Measurements from ENCODE around the gene ERLIN1.
"Not testable (repeated sequence)": the region's sequence is repeated elsewhere in the genome, so short reads cannot be mapped to it uniquely, and the experiment has no call there.

Gene ERLIN1

DNA sequence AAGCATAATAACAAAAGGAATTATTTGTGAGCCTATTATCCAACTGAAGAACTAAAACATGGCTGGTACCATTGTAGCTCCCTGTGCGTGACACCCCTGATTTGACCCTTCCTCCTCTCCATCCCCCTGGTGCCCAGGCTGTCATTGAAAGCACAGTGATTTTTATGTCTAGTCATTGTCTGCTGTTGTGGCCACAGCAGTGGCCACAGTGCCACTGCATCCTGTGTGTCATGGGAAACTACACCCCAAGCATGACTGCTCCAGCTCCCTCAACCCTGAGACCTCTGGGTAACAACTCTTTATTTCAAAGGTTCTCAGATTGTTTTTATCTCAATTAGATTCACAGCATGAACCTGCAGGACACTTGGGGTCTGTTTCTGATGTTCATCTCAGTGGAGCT is 52.0 kb downstream of the ERLIN1 start:
- DNase-seq (ENCODE audit: low spot score): no peak

DNA sequence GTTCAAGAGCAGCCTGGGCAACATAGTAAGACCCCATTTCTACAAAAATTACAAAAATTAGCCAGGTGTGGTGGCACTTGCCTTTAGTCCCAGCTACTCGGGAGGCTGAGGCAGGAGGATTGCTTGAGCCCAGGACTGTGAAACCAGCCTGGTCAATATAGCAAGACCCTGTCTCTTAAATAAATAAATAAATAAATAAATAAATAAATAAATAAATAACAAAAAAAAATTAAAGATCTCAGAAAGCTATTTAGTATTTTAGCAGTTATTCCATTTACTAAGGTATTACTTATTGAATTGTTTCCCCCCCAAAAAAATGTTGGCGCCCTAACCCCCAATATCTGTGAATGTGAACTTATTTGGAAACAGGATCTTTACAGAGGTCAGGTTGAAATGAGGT is 53.4 kb downstream of the ERLIN1 start:
- no peak for DNase-seq (ENCODE audit: low spot score)

DNA sequence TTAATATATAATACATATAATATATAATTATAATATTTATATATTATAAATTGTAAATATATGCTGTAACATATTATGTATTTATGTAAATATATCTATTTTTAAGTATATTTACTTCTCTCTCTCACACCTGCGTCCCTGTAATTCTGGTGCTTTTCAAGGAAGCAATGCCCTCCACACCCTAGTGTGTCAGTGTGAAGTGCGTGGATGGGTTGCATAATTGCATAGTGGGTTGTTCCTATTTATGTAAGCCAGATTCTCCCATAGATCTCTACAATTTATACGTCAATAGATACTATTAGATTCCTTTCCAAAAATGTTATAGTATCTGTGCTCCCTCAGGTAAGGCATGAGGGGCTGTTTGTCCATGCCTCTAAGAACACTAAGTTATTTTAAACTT is 54.3 kb downstream of the ERLIN1 start:
- no peak for DNase-seq (ENCODE audit: low spot score)

- no peak for DNase-seq (ENCODE audit: low spot score)
These were observed 55.0 kb downstream of the ERLIN1 start for GRCh38 chr10:100130831-100131230.

- DNase-seq (ENCODE audit: low spot score): no peak
These were observed 56.4 kb downstream of the ERLIN1 start for GRCh38 chr10:100129424-100129823.

- DNase-seq (ENCODE audit: low spot score): no peak
These were observed 56.9 kb downstream of the ERLIN1 start for GRCh38 chr10:100128951-100129350.

DNA sequence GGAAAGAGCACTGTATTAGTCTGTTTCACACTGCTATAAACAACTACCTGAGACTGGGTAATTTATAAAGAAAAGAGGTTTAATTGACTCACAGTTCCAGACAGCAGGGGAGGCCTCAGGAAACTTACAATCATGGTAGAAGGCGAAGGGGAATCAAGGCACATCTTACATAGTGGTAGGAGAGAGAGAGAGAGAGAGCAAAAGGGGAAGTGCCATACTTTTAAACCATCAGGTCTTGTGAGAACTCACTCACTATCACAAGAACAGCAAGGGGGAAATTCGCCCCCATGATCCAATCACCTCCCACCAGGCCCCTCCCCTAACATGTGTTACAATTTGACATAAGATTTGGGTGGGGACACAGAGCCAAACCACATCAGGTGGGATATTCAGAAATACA is 60.5 kb downstream of the ERLIN1 start:
- DNase-seq (ENCODE audit: low spot score): not testable (repeated sequence)

GRCh38 chr10:100124097-100124496 is 61.7 kb downstream of the ERLIN1 start:
- no peak for DNase-seq (ENCODE audit: low spot score)

DNA sequence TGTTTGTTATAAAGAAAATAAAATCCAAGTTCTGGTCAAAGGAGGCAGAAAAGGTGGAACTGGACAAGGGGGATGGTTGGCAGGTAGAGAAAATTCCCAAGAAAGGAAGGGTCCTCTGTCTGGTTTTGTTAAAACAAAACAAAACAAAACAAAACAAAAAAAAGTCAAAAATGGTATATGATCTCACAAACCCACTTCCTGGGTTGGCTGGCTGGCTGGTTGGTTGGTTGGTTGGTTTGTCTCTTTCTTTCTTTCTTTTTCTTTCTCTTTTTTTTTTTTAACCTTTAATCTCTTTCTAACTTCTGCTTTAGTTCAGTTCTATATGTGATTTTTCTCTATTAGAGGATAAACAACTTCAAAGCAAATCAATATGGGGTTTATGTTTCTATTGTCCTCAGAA is 63.0 kb downstream of the ERLIN1 start:
- DNase-seq (ENCODE audit: low spot score): no peak

- no peak for DNase-seq (ENCODE audit: low spot score)
These were observed 65.3 kb downstream of the ERLIN1 start for GRCh38 chr10:100120550-100120949.

- no peak for DNase-seq (ENCODE audit: low spot score)
These were observed 66.1 kb downstream of the ERLIN1 start for GRCh38 chr10:100119726-100120125.

- no peak for DNase-seq (ENCODE audit: low spot score)
These were observed 70.7 kb downstream of the ERLIN1 start for GRCh38 chr10:100114976-100115770.

- DNase-seq (ENCODE audit: low spot score): no peak
These were observed 71.4 kb downstream of the ERLIN1 start for GRCh38 chr10:100114460-100114859.

- DNase-seq (ENCODE audit: low spot score): no peak
These were observed 76.2 kb downstream of the ERLIN1 start for GRCh38 chr10:100109670-100110069.

DNA sequence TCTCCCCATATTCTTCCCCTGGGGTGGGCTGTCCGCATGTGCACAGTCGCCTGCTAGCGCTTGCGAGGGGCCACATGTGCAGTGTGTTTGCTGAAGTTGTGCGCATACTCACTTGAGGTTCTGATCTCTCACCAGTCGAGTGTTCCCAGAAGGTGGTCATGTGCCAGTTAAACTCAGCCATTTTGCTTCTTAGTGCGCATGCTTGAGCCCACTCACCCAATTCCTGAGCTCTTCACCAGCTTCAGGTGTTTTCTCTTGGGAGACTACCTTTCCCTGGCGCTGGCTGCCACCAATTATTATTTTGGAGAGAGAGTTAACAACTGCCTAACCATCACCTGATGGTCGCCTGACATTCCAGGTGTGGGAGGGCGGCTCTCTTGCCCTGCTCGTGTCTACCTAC is 79.0 kb downstream of the ERLIN1 start:
- no peak for DNase-seq (ENCODE audit: low spot score)

DNA sequence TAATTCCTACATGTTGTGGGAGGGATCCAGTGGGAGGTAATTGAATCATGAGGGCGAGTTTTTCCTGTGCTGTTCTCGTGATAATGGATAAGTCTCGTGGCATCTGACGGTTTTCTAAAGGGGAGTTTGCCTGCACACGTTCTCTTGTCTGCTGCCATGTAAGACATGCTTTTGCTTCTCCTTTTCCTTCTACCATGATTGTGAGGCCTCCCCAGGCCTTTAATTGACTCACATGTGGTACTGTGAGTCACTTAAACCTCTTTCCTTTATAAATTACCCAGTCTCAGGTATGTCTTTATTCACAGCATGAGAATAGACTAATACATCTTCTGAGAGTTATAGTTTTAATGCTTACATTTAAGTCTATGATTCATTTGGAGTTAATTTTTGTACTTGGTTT is 81.5 kb downstream of the ERLIN1 start:
- no peak for DNase-seq (ENCODE audit: low spot score)

GRCh38 chr10:100103581-100103980 is 82.2 kb downstream of the ERLIN1 start:
- no peak for DNase-seq (ENCODE audit: low spot score)

- DNase-seq (ENCODE audit: low spot score): no peak
These were observed 84.4 kb downstream of the ERLIN1 start for GRCh38 chr10:100101192-100102076.

GRCh38 chr10:100100651-100101184 is 85.1 kb downstream of the ERLIN1 start:
- no peak for DNase-seq (ENCODE audit: low spot score)

Data from globus pallidus (tissue), 1 donor.